CD4-positive, alpha-beta T cell treated with Interleukin-12 subunit alpha and Interleukin-12 subunit beta, for 1 hour (primary cell): ENCODE results near the gene SIT1.

ENCODE experiments used
- DNase-seq: peaks from one replicate; pipeline ENCODE4 v3.0.0-alpha.2; 2020

The SIT1 gene

DNA sequence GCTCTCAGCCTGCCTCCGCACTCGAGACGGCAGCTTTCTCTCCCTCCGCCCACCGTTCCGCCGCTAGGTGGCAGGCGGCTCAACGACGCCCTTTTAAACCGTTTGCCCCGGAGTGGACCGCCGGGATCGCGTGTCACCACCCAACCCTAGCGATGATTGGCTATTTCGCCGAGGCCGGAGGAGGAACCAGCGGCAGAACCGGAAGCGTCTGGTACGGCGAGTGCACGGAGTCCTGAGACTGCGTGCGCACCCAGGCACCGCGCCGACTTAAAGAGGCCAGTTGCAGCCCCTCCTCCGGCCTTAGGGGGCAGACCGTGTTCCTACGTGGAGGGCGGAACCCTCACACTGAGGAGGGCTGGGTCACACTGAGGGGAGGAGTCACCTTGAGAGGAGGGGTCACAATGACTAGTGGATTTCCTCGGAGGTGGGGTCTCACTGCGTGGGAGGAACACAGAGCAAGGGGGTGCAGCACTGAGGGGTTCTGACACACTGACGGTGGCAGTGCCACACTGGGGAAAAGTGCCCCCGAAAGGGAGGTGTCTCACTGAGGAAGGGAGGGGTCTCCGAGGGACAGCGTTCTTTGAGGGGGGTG lies 46.6 kb downstream of the SIT1 start:
- DNase-seq: peak; percentile 100

DNA sequence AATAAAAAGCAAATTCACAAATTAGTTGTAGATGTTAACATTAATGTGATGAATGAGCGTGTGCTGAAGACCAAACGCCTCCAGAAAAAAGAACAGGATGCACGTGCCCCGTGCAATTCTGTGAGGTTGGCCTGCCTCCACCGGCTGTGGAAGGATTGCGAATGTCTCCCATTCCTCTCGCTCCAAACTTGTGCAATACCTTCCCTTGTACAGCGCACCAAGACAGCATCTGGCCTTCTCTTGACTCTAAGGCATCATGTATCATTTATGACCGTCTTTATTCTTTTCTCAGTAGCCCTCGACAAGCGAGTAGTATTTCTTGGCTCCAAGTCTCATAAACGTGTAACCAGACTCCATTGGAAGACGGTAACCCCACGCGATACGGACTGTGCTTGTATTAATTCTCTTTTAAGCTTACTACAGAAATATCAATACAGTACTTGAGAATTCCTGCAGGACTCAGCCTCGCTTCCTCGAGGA lies 47.2 kb downstream of the SIT1 start:
- DNase-seq: no peak

DNA sequence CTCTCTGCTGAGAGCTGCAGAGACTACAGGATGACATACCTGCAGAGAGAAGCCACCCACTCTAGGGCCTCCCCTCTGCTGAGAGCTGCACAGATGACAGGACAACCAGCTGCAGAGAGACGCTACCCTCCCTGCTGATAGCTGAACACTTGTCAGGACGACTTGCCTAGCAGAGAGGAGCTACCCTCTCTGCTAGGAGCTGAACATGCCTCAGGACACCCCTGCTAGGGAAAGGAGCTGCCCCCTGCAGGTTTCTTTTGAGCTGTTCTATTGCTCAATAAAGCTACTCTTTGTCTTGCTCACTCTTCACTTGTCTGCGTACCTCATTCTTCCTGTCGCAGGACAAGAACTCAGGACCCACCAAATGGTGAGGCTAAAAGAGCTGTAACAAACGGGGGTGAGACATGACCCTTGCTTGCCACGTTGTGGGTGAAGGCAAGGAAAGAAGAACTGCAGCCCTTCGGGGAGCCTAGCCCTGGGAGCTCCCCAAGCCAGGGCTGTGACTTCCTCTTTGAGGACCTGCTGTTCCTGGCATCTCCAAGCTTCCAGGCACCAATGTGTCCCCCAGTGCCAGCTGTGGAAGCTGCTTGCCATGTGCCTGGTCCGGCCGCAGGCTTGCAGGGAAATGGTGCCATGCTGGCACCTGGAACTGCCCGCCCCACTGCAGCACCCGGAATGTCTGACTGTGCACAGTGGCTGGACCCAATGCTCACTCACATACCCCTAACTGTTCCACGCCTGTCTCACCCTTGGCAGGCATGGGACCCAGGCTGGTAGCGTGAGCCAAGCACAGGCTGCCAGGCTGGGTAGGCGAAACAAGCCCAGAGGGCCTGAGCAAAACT lies 50.7 kb downstream of the SIT1 start:
- DNase-seq: no peak
